Activated CD4-positive, CD25-positive, alpha-beta regulatory T cell treated with anti-CD3 and anti-CD28 coated beads, Interleukin-2, amount 50 U/mL, for 16 hours (primary cell): ENCODE results near the gene ETS2.

Source experiments
- DNase-seq: peaks from one replicate; pipeline ENCODE4 v3.0.0-alpha.2; 2020; ENCODE audit warnings: low read depth, low spot score

ETS2 gene

DNA sequence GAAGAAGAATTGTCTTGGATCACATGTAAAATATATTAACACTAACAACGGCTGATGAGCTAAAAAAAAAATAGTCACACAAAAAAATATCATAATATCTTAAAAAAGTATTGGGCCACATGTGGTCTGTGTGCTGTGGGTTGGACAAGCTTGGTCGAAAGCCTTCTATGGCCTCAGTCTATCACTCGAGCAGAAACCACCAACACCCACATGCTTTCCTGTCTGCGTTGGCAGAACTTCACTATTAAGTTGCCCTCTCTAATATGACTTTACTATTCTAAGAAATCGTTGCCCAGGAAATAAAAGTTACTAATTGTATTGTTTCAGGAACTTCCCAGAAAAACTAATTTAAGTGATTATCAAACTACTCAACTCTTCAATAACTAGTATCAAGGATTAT, 28.2 kb upstream of the ETS2 start:
- DNase-seq: no peak

GRCh38 chr21:38780879-38781278, 24.9 kb upstream of the ETS2 start:
- DNase-seq: no peak

GRCh38 chr21:38784458-38785266, 21.1 kb upstream of the ETS2 start:
- DNase-seq: no peak

- no peak for DNase-seq
Observed at GRCh38 chr21:38785483-38785882, 20.2 kb upstream of the ETS2 start.

DNA sequence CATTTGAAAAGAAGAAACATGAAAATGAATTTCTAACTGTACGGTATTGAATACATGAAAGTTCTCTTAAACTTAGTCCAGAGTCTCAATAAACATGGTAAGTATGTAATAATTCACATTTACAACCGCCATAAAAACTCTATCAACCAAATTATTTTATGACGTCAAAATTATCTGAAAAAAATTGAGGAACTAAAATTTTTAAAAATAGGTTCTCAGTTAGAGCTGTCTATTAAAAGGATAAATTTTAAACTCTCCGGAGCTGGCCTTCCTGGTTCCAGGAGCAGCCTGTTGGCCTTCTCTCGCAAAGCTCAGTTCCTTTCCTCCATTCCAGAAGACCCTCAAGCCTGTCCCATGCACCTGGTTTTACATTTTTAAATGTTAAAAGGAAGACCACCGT, 18.7 kb upstream of the ETS2 start:
- DNase-seq: no peak

- DNase-seq: no peak
Observed at GRCh38 chr21:38787461-38788274, 18.1 kb upstream of the ETS2 start.

DNA sequence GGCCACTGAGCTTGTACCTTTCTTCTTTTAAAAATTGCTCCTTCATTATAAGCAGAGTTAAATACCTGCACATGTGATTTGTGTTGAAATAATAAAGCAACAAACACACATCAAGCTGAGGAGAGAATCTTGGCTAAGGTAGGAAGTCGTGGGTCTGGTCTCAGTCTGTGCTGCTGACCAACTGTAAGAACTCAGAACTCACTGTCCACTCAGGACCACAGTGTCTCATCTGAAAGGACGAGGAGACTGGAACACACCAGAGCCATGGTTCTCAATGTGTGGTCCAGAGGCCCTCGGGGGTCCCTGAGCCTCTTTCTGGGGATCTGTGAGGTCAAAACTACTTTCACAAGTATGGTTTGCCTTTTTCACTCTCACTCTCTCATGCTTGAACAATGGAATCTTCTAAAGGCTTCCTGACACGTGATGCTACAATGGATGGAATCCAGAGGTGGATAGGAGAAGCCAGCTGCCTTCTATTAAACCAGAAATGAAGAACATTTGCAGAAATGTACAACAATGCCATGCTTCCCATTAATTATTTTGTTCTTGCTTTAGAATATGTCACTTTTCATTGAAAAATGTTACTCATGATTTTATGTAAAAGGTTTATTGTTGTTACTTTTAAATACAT, 17.3 kb upstream of the ETS2 start:
- DNase-seq: no peak

- DNase-seq: no peak
Observed at GRCh38 chr21:38789275-38789674, 16.5 kb upstream of the ETS2 start.

DNA sequence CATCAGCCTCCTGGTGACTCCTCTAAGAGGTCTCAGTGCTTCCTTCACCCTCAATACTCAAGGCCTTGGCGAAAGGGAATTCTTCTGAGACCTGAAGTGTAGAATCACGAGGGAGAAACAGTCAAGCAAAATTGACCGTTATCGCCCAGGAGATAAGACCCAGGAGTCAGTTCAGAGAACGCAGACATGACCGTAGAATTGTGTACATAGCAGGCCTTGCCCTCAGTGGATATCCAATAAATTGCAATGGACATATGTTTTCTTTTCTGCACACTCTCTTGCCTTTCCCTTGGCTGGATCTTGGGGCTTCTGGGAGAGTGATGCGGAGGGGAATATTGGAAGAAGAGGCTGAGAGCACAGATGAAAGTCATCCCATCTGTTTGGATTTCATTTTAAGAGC, 15.7 kb upstream of the ETS2 start:
- DNase-seq: no peak

DNA sequence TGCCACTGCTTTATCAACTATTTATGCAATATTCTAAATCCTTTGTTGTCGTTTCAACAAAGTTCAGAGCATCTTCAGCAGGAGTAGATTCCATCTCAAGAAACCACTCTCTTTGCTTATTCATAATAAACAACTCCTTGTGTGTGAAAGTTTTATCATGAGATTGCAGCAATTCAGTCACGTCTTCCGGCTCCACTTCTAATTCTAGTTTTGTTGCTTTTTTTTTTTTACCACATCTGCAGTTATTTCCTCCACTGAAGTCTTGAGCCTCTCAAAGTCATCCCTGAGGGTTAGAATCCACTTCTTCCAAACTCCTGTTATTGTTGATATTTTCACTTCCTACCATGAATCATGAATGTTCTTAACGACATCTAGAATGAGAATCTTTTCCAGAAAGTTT, 14.8 kb upstream of the ETS2 start:
- DNase-seq: no peak

GRCh38 chr21:38792676-38793459, 12.9 kb upstream of the ETS2 start:
- no peak for DNase-seq

DNA sequence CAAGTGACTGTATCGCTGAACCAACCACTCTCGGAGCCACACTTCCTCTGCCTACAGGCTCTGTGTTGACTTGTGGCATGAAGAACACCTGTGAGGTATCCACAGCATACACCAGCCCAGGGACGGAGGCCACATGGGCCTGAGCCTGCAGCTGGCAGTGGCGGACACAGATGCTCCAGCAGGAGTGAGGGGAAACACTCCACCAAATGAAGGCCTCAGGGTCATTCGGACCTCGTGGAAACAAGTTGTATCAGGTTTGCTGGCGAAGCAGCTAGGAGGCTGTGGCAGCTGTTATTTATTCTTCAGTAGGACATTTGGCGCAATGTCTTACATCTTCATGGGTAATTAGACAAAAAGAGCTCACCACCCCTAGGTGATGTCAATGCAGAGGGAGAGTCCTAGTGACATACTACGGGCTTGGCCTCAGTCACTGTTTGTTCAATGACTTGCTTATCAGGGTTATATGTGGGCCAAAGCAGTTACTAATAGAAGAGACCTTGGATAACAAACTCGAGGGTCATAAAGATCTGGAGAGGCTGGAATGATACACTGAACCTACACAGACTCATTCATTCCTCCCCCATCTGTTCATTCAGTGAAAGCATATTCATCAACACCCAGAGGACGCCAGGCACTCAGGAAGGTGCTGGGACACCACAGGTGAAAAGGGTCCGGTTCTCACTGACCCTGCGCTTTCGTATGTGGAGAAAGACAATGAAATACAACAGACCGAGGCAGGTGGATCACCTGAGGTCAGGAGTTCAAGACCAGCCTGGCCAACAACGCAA, 11.6 kb upstream of the ETS2 start:
- DNase-seq: no peak

GRCh38 chr21:38794978-38795377, 10.8 kb upstream of the ETS2 start:
- no peak for DNase-seq

DNA sequence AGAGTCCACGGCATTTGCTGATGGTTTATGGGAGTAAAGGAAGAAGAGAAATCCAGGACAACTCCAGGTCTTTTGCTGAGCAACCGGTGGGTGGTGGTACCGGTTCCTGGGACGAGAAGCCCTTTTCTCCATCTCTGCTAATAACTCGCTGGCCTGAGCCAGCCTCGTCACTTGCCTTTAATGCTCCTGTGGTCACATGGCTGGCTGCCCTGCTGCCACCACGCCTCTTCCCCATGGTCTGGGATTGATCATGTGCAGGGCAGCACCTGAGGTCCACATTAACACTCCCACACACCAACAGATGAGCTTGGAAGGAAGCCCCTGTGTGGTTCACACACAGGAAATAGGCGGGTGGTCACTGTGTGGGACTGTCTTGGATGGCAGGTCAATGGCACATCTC, 10.3 kb upstream of the ETS2 start:
- no peak for DNase-seq

GRCh38 chr21:38796424-38796823, 9.3 kb upstream of the ETS2 start:
- DNase-seq: no peak

- no peak for DNase-seq
Observed at GRCh38 chr21:38797470-38797869, 8.3 kb upstream of the ETS2 start.

- DNase-seq: no peak
Observed at GRCh38 chr21:38798081-38798480, 7.6 kb upstream of the ETS2 start.

DNA sequence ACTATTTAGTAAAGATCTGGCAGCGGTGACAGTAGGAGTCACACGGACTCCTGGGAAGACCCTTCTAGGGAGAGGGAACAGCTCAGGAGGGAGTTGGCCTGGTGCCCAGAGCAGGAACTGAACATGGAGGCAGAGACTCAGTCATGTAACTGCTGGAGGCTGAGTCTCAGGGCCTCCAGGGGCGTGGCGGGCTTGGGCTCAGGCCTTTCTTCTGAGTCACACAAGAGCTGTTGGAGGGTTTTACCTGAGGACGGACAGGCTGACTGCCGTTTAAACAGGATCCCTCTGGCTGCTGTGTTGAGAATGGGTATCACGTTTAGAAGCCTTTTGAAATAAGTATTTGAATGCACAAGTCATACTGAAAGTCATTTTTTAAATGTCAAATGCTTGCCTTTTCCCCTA, 7.2 kb upstream of the ETS2 start:
- no peak for DNase-seq

DNA sequence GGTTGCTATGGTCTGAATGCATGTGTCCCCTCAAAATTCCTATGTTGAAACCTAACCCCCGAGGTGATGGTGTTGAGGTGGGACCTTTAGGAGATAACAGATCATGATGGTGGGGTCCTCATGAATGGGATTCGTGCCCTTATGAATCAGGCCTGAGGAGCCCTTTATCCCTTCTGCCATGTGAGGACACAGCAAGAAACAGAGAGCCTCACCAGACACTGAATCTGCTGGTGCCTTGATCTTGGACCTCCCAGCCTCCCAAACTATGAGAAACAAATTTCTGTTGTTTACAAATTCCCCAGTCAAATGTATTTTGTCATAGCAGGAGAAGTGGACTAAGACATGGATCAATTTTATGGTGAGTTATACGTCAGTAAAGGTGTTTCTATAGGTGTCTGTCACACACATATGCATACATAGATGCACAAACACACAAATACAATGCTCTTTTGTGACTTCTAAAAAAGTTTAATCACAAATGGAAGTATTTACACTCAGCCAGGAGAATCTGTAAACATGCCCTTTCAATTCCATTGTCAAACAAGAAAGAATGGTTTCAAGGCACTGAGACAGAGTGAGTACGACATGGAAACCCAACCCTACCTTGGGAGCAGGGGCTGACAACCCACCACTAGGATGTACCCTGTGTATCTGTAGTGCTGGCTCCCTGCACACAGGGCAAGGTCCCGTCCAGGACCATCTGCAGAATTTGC, 5.5 kb upstream of the ETS2 start:
- no peak for DNase-seq
